Measurements from ENCODE around the gene SCFD2. TPM values are rescaled to one million over a fixed set of nuclear protein-coding genes. Genes with fewer than 3 reads are reported as not detected.

Gene SCFD2
- total and polyA plus RNA-seq, 7 donors, result 3.7 to 16.6 (median 10.7) TPM

- H3K27me3 ChIP-seq, result no peaks in the 10 kb centered on the region
- no peak overlapping the region for H3K4me3 ChIP-seq
- peaks cover 0 to 11% (median 0%) of the 10 kb centered on the region in 4 donors for H3K4me1 ChIP-seq
- 82 to 89% methylated on average over 4 of the region's 4 CpGs for WGBS, 2 donors
- no peaks in the 10 kb centered on the region for H3K9me3 ChIP-seq
- intact Hi-C loops (cut with DNase I), result no loop called here
- no peak for TF ChIP-seq CTCF (IDR thresholded peaks at IDR 0.05)
- no peak for TF ChIP-seq POLR2AphosphoS5 (IDR thresholded peaks at IDR 0.05)
- TF ChIP-seq POLR2A (IDR thresholded peaks at IDR 0.05), result no peak
- no peak for TF ChIP-seq EP300 (IDR thresholded peaks at IDR 0.05)
- H3K36me3 ChIP-seq, result no peaks in the 10 kb centered on the region
- DNase-seq, result no peak
- H3K27ac ChIP-seq, result no peak overlapping the region
These were observed 489.8 kb downstream of the SCFD2 start for GRCh38 chr4:52876069-52876468.

DNA sequence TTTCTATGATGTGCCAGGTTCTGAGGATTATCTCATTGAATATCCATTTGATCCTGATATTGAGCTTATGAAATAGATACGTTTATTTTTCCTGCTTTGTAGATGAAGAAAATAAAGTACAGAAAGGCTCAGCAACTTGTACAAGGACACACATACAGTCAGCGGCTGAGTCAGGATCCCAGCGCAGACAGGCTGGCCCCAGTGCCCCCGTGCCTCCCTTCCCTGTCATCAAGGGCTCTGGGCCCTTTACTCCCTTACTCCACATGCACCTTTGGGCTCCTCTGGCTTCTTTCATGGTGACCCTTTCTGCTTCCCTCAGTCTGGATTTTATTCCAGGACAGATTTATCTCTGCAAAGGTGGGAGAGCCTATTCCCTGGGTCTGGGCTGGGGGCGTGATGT, 490.9 kb downstream of the SCFD2 start:
- TF ChIP-seq CTCF (IDR thresholded peaks at IDR 0.05), result no peak
- no peak for TF ChIP-seq EP300 (IDR thresholded peaks at IDR 0.05)
- H3K36me3 ChIP-seq, result no peaks in the 10 kb centered on the region
- H3K27me3 ChIP-seq, result no peaks in the 10 kb centered on the region
- H3K4me3 ChIP-seq, result no peak overlapping the region
- H3K9me3 ChIP-seq, result no peaks in the 10 kb centered on the region
- 96% methylated on average over 5 of the region's 5 CpGs for WGBS, 2 donors
- H3K27ac ChIP-seq, result no peak overlapping the region
- intact Hi-C loops (cut with DNase I), result no loop called here
- DNase-seq, result no peak
- peaks cover 0 to 19% (median 2%) of the 10 kb centered on the region in 4 donors for H3K4me1 ChIP-seq

DNA sequence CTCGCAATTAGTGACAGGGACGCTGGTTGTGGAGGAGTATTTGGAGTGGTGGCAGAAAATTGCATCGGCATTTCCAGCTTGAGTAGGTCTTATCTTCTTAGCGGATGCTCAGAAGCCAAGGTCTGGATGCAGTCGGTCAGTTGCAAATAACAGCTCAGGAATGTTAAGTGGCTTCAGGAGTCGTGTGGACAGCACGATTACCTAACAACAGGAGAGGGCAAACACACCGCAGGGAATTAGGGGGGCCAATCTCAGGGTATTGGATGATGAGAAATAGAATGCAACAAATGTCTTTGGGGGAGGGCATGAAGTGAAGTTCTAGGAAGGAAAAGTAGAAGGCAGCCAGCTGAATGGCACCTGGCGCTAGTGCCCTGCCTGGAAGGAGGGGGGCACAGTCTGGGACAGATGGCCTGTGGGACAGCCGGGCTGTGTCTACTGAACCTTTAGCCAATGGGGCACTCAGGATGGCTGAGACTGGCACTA, 492.0 kb downstream of the SCFD2 start:
- no peak for DNase-seq
- TF ChIP-seq EP300 (IDR thresholded peaks at IDR 0.05) (no peak), POLR2A (IDR thresholded peaks at IDR 0.05) (no peak), POLR2AphosphoS5 (IDR thresholded peaks at IDR 0.05) (no peak), CTCF (IDR thresholded peaks at IDR 0.05) (no peak)
- 64 to 81% methylated on average over 10 of the region's 10 CpGs for WGBS, 2 donors
- no peaks in the 10 kb centered on the region for H3K27me3 ChIP-seq
- intact Hi-C loops (cut with DNase I), result no loop called here
- H3K27ac ChIP-seq, result no peak overlapping the region
- no peaks in the 10 kb centered on the region for H3K36me3 ChIP-seq
- no peaks in the 10 kb centered on the region for H3K9me3 ChIP-seq
- peaks cover 0 to 29% (median 13%) of the 10 kb centered on the region in 4 donors for H3K4me1 ChIP-seq
- no peak overlapping the region for H3K4me3 ChIP-seq

- Histone ChIP-seq H3K9me3 (no peaks in the 10 kb centered on the region), H3K27me3 (no peaks in the 10 kb centered on the region), H3K36me3 (no peaks in the 10 kb centered on the region), H3K27ac (no peak overlapping the region), H3K4me1 (peaks cover 0 to 36% (median 20%) of the 10 kb centered on the region in 4 donors), H3K4me3 (no peak overlapping the region)
- 13 to 60% methylated on average over 1 of the region's 1 CpG for WGBS, 2 donors
- DNase-seq, result no peak
- intact Hi-C loops (cut with DNase I), result no loop called here
- no peak for TF ChIP-seq CTCF (IDR thresholded peaks at IDR 0.05)
- no peak for TF ChIP-seq POLR2A (IDR thresholded peaks at IDR 0.05)
- TF ChIP-seq POLR2AphosphoS5 (IDR thresholded peaks at IDR 0.05), result no peak
- TF ChIP-seq EP300 (IDR thresholded peaks at IDR 0.05), result no peak
These were observed 492.7 kb downstream of the SCFD2 start for GRCh38 chr4:52873191-52873590.

DNA sequence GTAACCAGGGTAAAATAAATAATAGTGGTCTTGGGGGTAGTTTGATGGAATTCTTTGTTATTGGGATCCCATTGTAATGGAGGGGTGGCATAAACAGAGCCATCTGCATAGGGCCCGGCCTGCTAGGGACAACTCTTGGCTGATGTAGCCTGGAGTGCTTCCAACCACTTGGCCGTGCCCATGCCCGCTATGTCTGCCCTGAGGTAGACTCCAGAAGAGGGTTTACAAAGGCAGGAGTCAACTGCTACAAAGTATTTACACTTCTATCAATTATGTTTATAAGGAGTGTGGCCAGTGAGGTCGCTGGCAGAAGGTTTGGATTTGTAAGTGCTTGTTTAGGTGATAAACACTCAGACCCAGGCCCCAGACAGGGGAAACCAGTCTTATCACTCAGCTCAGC, 495.6 kb downstream of the SCFD2 start:
- intact Hi-C loops (cut with DNase I), result no loop called here
- Histone ChIP-seq H3K36me3 (no peaks in the 10 kb centered on the region), H3K4me3 (no peak overlapping the region), H3K9me3 (no peaks in the 10 kb centered on the region), H3K4me1 (peaks cover 0 to 40% (median 21%) of the 10 kb centered on the region in 4 donors), H3K27ac (no peak overlapping the region), H3K27me3 (no peaks in the 10 kb centered on the region)
- WGBS, 2 donors, result 78 to 87% methylated on average over 4 of the region's 4 CpGs
- TF ChIP-seq POLR2A (IDR thresholded peaks at IDR 0.05) (no peak), EP300 (IDR thresholded peaks at IDR 0.05) (no peak), CTCF (IDR thresholded peaks at IDR 0.05) (no peak), POLR2AphosphoS5 (IDR thresholded peaks at IDR 0.05) (no peak)
- DNase-seq, result no peak

Data from sigmoid colon (tissue), 7 donors.